GM20431 (cell line): Measurements from ENCODE around the gene RASA2.

Experiments used
- in situ Hi-C: fragments of 300-500 bp; cut with MseI, MboI; formaldehyde crosslinking; loops from one replicate; pipeline ENCODE4 v1.15.0; 2020; ENCODE audit warnings: low sequenced_read_pairs; ENCODE audit not compliant: unreplicated experiment

The RASA2 gene

GRCh38 chr3:141557961-141558706 is 71.3 kb downstream of the RASA2 start:
- in situ Hi-C loops = loop anchor here (25.0 kb wide), 1 partner anchor 246 kb away; no protein-coding TSS in a partner anchor

DNA sequence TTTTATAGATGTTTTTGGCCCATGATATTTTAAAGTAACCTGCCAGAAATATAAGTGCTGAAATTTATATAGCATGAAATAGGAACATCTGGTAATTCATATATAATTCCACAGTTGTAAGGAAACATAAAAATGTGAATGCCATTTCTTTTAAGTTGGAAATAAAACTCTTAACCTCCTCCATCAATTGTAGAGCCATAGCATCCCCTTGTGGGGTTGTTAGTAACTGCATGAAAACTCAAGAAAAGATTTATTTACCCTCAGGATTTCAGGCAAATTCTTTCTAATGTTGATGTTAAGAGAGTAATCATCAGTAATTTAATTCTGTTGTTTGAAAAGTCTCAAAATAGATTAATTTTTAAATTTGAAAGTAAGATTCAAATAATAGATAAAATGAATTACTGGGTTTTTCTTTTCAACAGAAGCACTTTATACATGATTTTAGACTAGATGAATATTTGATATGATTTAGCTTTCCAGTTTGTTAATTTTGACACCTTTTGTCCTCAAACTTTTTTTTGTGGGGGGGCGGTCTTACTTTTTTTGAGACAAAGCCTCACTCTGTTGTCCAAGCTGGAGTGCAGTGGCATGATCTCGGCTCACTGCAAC is 74.7 kb downstream of the RASA2 start:
- in situ Hi-C loops = loop anchor here (10.0 to 25.0 kb wide), 2 partner anchors 87 to 249 kb away; no protein-coding TSS in a partner anchor

- in situ Hi-C loops = loop anchor here (10.0 to 25.0 kb wide), 2 partner anchors 89 to 252 kb away; no protein-coding TSS in a partner anchor
Measured at GRCh38 chr3:141564241-141564640, 77.4 kb downstream of the RASA2 start.

DNA sequence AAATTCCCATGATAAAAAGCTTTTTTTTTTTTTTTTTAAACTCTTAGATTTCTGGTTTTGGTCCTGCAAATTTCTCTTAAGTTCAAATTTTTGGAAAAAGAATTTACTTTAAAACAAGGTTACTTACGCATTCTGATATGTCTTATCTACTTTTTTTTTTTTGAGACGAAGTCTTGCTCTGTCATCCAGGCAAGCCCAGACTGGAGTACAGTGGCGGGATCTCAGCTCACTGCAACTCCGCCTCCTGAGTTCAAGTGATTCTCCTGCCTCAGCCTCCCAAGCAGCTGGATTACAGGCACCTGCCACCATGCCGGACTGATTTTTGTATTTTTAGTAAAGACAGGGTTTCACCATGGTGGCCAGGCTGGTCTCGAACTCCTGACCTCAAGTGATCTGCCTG is 83.2 kb downstream of the RASA2 start:
- in situ Hi-C loops = loop anchor here (25.0 kb wide), 1 partner anchor 258 kb away; no protein-coding TSS in a partner anchor

DNA sequence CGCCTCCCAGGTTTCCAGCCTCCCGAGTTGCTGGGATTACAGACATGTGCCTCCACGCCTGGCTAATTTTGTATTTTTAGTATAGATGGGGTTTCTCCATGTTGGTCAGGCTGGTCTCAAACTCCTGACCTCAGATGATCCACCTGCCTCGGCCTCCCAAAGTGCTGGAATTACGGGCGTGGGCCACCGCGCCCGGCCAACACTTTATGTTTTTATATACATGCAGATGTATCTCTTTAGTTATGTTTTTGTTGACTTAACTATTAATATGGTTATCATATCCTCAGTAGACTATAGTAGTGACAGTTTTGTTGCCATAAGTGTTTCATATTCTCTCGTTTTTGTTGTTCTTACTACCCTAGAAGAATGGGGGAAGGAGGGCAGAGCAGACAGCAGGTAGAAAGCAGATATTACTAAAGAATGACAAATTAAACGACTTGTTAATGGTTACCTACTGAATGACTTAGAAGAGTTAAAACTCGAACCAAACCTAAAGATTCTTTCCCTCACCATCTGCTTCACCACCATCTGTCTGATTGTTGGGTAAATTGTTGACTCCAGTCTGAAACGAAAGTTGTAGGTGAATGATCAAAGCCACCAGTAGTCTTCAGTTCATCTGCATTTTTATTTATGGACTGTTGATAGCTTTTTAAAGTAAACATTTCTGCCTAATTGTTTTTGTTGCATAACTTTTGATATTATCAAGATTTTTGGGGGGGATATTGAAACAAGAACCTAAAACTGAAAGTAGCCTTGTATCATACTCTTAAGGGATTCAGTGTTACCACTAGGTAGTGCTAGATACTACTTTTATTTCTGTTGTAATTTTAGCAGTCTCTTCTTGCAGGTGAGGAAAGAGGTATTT is 89.3 kb downstream of the RASA2 start:
- in situ Hi-C loops = no loop called here

DNA sequence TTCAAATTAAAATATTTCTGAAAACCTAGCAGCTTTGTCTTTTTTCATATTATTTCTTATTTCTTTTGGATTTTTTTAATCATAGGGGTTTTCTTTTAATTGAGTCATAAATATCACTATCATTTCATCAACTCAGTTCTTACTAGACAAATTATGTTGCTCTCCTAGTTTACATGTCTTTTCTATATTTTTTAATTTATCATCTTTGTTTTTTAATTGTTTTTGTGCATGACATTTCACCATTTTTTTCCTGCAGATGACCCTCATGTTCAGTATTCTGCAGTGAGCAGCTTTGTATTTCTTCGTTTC is 89.9 kb downstream of the RASA2 start:
- in situ Hi-C loops = no loop called here

DNA sequence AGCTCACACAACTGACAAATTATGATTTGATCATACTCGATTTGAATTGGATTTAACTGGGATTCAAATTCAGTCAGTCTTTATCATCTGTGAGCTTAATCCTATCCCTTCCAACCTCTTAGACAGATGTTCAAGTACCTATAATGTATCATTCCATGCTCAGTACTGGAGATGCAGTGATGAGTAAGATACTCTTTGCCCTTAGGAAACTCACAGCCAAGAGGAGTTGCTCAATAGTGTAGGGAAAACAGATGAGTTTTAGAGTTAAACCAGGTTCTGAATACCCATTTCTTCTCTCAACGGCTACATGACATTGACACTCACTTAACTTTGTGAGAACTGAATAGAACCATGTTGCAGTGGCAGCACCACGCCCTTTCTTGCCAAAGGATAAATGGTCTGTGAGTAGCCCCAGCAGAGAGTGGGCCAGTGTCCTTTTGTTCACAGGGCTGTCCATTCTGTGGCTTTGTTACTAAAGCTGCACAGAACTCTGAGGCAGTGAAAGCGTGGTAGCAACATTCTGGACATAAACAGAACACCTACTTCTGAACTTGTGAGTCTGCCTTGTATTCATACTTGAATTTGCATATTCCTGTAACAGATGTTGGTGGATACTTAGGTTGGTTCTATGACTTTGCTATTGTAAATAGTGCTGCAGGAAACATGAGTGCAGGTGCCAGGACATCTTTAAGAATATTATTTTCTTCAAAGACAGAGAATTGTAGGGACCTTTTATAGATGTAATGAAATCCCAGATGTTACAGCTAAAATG is 91.6 kb downstream of the RASA2 start:
- in situ Hi-C loops = no loop called here

- in situ Hi-C loops = no loop called here
Measured at GRCh38 chr3:141594357-141594756, 107.5 kb downstream of the RASA2 start.

GRCh38 chr3:141597931-141598330 is 111.1 kb downstream of the RASA2 start:
- in situ Hi-C loops = no loop called here

- in situ Hi-C loops = no loop called here
Measured at GRCh38 chr3:141600331-141600730, 113.5 kb downstream of the RASA2 start.

GRCh38 chr3:141602706-141603105 is 115.9 kb downstream of the RASA2 start:
- in situ Hi-C loops = no loop called here

DNA sequence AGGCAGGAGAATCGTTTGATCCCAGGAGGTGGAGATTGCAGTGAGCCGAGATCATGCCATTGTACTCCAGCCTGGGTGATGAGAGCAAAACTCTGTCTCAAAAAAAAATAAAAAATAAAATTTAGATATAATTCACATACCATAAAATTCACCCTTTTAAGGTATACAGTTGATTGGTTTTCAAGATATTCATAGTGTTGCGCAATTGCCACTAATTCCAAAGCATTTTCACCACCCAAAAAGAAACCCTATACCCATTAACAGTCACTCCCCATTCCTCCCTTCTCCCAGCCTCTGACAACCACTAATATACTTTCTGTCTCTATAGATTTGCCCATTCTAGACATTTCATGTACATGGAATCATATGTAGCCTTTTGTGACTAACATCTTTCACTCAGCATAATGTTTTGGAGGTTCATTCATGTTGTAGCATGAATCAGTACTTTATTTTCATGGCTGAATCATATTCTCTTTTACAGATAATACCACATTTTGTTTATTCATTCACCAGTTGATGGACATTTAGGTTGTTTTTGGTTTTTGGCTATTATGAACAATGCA is 116.7 kb downstream of the RASA2 start:
- in situ Hi-C loops = no loop called here

DNA sequence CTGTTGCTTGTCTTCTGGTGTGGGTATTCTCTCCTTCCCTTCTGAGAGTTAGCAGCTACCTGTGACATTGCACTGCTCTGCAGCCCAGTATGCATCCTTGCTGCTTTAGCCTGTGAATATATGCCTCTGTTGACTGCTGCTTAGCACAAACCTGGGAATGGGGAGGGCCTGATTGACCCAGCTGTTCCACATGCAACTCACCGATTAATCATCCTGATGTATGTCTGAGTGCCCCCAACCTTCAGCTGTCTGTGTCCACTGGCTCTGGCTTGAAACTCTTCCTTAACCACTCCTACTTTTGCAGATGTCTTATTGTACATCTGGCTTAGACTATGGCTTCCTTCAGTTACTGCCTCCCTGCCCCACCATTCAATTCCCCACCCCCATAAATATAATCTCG is 119.1 kb downstream of the RASA2 start:
- in situ Hi-C loops = no loop called here

DNA sequence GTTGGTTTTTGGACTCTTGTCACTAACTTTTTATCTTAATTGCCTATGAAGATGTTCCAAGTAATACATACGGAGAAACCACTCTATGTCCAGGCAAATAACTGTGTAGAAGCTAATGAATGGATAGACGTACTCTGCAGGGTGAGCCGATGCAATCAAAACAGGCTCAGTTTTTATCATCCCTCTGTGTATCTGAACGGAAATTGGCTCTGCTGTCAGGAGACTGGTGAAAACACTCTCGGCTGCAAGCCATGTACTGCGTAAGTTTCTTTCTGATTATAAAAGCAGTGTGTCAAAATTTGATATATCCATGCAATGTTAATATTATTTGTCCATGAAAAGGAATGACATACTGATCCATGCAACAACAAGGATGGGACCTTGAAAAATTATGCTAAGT is 121.6 kb downstream of the RASA2 start:
- in situ Hi-C loops = no loop called here

- in situ Hi-C loops = no loop called here
Measured at GRCh38 chr3:141610939-141611338, 124.1 kb downstream of the RASA2 start.

DNA sequence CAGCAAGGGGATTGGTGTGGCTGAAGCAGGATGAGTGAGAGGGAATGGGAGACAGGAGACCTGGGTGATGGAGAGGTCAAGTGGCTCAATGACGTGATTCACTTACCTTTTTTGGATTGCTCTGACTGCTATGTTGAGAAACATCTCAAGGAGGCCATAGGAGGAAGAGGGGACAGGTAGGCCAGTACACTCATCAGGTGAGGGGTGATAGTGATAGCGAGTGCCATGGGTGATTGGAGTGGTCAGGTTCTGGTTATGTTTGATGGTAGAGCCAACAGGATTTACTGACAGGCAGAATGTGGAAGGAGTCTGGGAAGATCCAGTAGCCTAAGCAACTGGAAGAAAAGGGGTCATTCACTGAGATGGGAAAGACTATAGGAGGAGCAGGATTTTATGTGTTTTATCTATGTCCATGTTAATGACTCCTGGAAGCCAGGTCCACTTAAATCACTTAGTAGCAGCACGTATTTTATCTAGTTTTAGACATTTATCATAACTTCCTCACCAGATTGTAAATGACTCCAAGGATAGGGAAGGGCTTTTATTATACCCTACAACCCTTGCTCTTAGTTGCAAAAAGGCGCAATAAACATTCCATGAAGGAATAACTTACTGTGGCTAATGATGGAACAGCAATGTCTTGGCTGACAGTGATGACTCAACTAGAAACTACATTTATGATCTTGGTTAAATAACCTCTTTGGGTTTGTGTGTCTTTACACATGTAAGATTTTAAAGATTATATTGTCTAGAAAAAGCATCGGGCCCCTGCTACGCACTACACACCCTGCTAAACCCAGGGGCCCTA is 131.5 kb downstream of the RASA2 start:
- in situ Hi-C loops = no loop called here

DNA sequence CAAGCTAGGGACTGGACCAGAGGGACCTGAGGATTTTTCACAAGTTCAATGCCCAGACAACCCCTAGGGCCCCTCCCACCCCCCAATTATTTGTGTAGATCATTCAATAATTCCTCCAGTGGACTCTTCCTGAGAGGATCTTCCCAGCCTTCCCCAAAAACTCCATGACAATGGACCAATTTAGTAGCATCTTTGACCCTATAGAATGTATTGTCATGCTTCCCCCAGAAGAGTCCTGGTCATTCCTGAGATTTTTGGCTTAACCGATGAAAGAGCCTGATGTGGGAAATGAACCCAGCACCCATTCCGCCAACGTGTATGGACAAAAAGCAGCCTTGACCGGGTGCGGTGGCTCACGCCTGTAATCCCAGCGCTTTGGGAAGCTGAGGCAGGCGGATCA is 132.1 kb downstream of the RASA2 start:
- in situ Hi-C loops = no loop called here

DNA sequence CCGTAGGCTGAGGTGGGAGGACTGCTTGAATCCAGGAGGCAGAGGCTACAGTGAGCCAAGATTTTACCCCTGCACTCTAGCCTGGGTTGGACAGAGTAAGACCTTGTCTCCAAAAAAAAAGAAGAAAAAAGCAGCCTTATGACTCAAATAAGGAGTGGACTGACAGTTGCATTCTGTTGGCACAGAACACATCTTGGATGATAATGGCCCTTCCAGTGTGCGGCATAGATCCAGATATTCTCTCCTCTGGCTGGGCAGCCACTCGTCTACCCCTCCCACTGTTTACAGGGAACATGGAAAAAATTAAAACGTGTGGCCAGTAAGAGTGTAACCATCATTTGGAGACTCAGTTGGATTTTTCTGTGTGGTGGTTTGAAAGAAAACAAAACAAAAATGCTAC is 132.6 kb downstream of the RASA2 start:
- in situ Hi-C loops = no loop called here

- in situ Hi-C loops = no loop called here
Measured at GRCh38 chr3:141623691-141624090, 136.9 kb downstream of the RASA2 start.
